GM18873 (cell line): ENCODE measurements around the gene ARHGAP30.
"Not testable (repeated sequence)": the region's sequence is repeated elsewhere in the genome, so short reads cannot be mapped to it uniquely, and the experiment has no call there.

Experiments used
- ATAC-seq: cut with Tn5 transposase; IDR thresholded peaks from one replicate; pipeline ENCODE4 v1.9.1; 2021; ENCODE audit warnings: mild to moderate bottlenecking, moderate library complexity, moderate number of reproducible peaks; ENCODE audit not compliant: unreplicated experiment, low FRiP score

ARHGAP30 gene

DNA sequence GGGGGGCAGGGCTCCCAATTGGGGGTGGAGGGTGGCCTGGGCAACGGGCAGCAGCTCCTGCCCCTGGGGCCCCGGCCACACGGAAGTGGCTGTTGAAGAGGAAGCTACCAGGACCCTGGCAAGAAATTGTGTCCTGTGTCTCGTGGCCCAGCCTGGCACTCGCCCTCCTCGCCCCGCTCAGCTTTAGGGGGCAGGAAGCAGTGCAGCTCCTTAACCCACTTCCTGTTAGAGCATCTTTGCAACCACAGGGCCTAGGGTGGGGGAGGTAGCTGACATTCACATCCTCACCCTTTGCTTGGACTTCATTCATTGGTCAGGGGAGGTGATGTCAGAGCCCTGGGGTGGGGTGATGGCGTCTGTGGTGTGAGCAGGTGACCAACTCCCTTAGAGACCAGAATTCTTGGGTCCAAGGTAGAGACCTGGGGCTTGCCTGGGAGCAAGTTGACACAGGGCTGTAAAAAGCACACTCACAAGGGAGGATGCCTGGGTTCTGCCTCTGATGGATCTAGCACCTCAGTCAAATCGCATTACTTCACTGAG, at the start of gene ARHGAP30:
Gene ARHGAP30 (minus strand): TSS at position 161 of the 540 bp plus-strand sequence. CDS start 267 bp downstream, outside the sequence.
- peak; percentile 80 for ATAC-seq

- ATAC-seq: peak; percentile 65
Observed at GRCh38 chr1:161117759-161118581, 48.3 kb upstream of the ARHGAP30 start, which contains the start of the genes NIT1 and PFDN2. Gene NIT1, plus strand, starts transcription at chr1:161118105. Its CDS starts 72 bp downstream, at chr1:161118177. Gene PFDN2, minus strand, starts transcription at chr1:161118037. Its CDS starts 11 bp downstream, at chr1:161118026.

- not testable (repeated sequence) for ATAC-seq
Observed at GRCh38 chr1:161115961-161116360, 46.3 kb upstream of the ARHGAP30 start.

GRCh38 chr1:161115132-161115711, 45.5 kb upstream of the ARHGAP30 start:
- no peak for ATAC-seq

DNA sequence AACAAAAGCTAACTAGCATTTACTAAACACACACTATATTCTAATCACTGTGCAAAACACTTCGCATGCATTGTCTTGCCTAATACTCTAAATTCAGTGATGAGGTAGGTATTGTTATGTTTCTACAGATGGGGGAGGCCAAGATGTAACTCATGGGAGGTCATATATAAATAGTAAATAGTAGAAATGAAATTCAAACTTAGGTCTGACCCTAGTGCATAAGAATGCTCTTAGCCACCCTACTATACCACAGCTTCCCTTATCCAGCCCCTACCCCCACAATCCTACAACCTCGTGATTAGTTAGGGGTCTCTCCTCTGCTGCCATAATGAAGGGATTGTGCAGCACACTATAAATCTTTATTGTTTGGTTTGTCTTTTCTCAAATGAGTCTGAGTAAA, 44.9 kb upstream of the ARHGAP30 start:
- no peak for ATAC-seq

DNA sequence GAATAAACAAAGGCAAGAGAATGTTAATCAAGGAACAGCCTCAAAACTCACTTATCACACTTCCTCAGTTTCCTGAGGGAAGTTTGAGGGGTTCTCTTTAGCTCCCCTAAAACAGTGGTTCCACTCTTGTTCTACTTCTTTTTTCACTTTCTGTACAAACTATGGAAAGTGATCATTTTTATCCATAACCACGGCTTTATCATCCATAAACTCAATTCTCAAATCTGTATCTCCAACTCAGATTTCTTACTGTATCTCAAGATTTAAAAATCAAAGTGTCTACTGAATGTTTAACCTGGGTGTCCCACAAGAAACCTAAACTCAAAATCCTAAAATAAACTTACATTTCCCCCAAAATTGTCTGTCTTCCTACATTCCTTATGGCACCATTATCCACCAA, 44.2 kb upstream of the ARHGAP30 start:
- ATAC-seq: no peak

GRCh38 chr1:161111527-161111926, 41.8 kb upstream of the ARHGAP30 start:
- no peak for ATAC-seq

- no peak for ATAC-seq
Observed at GRCh38 chr1:161111117-161111516, 41.4 kb upstream of the ARHGAP30 start.

DNA sequence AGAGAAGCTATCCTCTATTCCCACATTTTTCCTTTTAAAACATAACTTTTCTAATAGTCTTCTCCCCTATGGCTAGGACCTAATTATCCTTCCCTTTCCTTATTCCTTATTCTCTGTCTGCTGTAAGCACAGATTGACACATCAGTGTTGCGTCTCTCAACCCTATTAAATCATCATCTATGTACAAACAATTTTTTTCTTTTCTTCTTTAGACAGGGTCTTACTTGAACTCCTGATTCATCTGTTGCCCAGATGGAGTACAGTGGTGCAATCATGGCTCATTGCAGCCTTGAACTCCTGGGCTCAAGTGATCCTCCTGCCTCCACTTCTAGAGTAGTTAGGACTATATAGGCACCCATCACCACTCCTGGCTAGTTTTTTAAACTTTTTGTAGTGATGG, 36.7 kb upstream of the ARHGAP30 start:
- ATAC-seq: no peak

DNA sequence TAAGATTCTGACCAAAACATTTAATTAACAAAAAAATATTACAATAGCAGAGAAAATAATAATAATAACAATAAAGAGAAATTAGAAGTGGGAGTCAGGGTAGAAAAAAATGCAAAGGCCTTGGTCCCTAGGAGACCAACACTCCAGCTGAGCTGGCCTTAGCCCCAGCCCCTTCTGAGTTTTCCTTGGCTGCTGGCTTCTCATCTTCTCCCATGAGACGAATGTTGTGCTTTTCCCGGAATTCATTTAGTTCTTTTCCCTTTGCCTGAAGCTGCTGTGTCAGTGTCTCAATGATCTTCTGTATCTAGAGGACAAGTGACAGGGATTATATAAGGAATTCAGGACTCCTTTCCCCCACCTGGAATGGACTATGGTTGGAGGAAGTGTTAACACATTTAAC, 30.9 kb upstream of the ARHGAP30 start:
- ATAC-seq: no peak

DNA sequence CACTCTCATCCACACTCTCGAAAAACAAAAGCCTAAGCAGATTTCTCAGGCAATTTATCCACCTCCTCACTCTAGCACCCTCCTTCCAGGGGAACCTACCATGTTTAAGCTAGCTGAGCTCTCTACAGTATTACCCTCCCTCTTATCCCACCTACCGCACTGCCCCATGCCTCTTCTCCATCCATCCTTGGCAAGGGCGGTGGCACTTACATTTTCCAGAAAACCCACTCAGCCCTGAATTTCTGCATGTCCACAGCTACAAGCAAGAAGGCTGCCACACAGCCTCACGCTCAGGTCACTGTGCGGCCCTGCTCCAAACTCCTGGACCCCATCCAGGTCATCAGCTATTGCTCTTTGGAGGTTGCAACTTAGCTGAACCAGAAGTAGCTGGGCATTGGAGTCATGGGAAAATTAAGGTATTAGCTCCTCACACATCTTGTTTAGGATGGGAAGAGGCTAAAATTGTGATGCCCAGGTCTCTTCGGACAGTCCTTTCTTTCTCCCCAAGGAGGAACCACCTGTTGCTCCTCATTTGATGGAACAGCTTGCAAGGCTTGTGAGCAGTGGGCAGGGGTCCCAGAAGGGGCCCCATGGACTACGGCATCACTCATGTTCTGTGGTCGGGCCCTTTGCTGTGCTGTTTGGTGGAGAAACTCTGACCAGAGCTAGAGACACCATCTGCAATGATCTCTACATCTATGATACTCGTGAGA, 29.6 kb upstream of the ARHGAP30 start:
- no peak for ATAC-seq

DNA sequence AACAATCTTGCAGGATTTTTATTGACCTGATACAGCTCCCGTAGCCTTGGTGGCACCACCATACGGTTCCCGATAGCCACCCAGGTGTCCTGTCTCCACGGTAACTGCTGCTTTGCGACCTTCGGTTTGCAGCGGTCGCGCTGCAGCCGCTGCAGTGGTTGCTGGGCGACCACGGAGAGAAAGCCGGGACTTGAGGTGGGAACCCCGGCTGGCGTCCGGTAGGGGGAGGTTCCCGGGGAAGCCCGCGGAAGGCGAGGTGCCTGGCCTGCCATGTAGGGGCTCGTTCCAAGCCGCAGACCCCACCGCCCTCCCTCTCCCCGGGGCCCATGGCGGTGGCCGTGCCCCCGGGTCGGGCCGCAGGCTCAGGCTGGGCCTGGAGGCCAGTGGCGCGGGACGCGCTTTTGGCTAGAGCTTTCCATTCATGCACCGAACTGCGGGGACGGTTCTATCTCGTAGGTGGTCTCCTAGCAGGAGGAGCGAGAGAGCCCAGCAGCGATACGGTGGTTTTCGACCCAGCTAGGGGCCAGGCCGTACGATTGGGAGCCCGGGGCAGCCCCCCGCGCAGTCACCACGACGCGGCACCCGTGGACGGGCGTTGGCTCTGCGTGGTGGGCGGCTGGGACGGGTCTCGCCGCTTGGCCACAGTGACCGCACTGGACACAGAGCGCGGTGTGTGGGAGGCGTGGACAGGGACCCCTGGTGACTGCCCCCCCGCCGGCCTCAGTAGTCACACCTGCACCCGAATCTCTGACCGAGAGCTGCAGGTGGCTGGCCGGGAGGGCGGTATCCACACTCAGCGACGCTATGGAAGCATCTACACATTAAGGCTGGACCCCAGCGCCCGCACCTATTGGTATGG, 28.7 kb upstream of the ARHGAP30 start, which contains the start of gene KLHDC9:
Gene KLHDC9 (plus strand): TSS at position 152 of the 859 bp plus-strand sequence. CDS start 175 bp downstream, at position 327.
- ATAC-seq: peak; percentile 57

DNA sequence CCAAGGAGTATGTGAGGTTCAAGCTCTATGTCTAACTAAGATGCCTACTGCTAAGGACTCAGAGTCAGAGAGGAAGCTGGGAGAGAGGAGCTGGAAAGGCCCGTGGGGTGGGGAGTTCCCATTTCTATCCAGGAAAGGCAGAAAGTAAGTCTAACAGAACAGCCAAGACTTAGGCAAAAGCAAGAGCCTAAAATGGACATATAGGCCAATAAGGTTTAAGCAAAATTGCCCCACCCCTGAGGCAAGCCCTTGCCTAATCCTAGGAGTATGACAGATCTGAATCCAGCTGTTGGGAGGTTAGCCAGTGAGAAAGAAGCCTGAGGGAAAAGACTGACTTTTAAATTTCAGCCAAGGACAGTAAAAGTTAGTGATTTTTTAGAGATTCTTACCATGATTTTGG, 26.8 kb upstream of the ARHGAP30 start:
- no peak for ATAC-seq

DNA sequence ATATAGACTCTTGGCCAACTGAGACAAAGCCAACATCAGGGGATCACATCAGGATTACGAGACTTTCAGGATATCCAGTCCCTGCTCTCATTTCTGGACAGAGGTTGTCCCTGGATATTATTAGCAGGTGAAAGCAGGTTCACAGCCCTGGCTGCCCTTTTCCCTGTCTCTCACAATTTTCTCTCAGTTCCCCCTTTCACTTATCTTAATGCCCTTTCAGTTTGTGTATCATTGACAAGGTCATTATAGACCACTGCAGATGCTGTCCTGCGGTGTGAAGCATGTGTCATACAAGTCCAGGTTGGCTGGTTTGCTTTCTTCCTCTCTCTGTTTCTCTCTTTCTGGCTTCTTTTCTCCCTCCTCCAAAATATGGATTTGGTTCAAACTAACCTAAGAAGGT, 26.3 kb upstream of the ARHGAP30 start:
- no peak for ATAC-seq

DNA sequence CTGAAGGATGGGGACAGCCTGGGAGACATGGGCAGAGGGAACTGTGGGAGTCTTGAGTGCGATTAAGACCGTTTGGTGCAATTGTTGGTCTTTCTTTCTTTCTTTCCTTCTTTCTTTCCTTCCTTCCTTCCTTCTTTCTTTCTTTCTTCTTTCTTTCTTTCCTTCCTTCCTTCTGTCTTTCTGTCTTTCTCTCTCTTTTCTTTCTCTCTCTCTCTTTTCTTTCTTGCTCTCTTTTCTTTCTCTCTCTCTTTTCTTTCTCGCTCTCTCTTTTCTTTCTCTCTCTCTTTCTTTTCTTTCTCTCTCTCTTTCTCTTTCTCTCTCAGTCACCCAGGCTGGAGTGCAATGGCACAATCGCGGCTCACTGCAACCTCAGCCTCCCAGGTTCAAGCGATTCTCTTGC, 25.5 kb upstream of the ARHGAP30 start:
- no peak for ATAC-seq

GRCh38 chr1:161094481-161094880, 24.8 kb upstream of the ARHGAP30 start:
- no peak for ATAC-seq

DNA sequence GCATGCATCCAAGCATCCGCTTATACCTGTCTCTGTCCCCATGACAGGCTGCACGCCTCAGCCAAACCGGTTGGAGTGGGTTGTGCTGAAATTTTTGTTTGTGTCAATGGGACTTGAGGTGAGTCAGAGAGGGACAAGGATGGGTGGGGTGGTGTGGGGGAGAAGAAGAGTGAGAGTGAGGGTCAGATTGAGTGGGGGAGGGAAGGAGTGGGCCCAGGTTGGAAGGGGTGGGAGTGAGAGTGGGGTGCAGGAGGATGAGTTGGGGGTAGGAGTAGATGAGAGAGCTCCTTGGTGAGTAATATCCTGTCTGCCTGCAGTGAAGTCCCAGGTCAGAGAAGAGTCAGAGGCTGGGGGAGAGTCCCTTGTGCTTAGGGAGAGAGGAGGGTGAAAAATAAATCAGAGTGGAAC, 22.9 kb upstream of the ARHGAP30 start:
- no peak for ATAC-seq

DNA sequence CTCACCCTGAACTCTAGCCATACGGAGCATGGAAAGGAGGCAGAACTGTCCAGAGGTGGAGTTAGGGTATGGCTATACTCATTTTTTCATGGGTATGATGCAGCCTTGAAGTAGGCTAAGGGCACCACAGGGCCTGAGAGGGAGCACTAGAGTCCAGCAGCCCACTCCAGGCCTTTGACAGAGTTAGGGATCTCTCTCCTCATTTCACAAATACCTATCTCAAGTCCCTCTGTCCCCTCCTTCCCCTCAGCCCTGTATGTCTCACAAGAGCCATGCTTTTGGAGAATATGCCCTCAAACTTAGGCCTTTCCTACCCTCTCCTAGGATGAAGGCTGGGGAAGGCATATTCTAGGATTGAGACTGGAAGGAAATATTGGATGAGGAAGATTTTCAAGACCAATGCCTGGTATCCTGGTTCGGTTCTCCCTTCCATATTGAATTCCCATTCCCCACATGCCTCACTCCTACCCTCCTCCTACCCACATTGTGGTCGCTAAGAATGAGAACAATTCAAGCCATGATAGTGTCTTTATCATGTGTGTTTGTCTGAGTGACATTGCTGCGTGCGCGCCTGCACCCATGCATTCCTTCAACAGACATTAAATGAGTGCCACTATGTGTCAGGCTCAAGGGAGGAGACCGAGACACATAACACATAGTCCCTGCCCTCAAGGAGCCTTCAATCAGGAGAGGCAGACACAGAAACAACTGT, 22.3 kb upstream of the ARHGAP30 start:
- no peak for ATAC-seq

DNA sequence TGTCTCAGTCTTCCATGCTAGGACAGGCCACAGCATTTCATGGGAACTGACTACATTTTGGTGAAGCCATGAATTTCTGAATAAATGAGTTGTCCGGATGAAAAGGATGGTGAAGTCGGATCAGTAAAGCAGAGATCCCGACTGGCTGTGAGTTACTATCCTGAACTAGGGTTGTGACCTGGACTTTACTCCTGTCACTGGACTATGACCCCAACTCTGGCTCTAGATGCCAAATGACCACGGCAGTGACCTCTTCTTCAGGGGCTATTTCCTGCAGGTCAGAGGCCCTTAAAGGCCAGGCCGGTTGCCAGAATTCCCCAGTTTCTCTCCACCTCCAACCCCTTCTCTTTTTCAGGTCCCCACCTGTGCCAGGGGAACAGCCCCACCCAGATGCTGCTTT, 21.4 kb upstream of the ARHGAP30 start:
- no peak for ATAC-seq
